ENCODE results near the gene UBE3B.

UBE3B gene

GRCh38 chr12:109537136-109537535 lies 59.7 kb downstream of the UBE3B start:
- in situ Hi-C loops (cut with HindIII; ENCODE audit: low pct_ligation_motif_present, low pct_unique_long_range_greater_than_20kb, low sequenced_read_pairs), result no loop called here

GRCh38 chr12:109538191-109538863 lies 60.9 kb downstream of the UBE3B start:
- in situ Hi-C loops (cut with HindIII; ENCODE audit: low pct_ligation_motif_present, low pct_unique_long_range_greater_than_20kb, low sequenced_read_pairs), result no loop called here
- no peak for DNase-seq

More at GRCh38 chr12:109537136-109537535, 59.7 kb downstream of the UBE3B start:
- DNase-seq, result no peak

- in situ Hi-C loops (cut with HindIII; ENCODE audit: low pct_ligation_motif_present, low pct_unique_long_range_greater_than_20kb, low sequenced_read_pairs), result no loop called here
- DNase-seq, result no peak
These were observed 62.1 kb downstream of the UBE3B start for GRCh38 chr12:109539508-109539907.

- DNase-seq, result no peak
These were observed 63.3 kb downstream of the UBE3B start for GRCh38 chr12:109540526-109541412.

GRCh38 chr12:109541413-109541726 lies 63.9 kb downstream of the UBE3B start:
- in situ Hi-C loops (cut with HindIII; ENCODE audit: low pct_ligation_motif_present, low pct_unique_long_range_greater_than_20kb, low sequenced_read_pairs), result no loop called here
- no peak for DNase-seq

More at GRCh38 chr12:109540526-109541412, 63.3 kb downstream of the UBE3B start:
- in situ Hi-C loops (cut with HindIII; ENCODE audit: low pct_ligation_motif_present, low pct_unique_long_range_greater_than_20kb, low sequenced_read_pairs), result no loop called here

- in situ Hi-C loops (cut with HindIII; ENCODE audit: low pct_ligation_motif_present, low pct_unique_long_range_greater_than_20kb, low sequenced_read_pairs), result no loop called here
- DNase-seq, result no peak
These were observed 64.6 kb downstream of the UBE3B start for GRCh38 chr12:109542014-109542413.

GRCh38 chr12:109542876-109543275 lies 65.4 kb downstream of the UBE3B start:
- no peak for DNase-seq
- in situ Hi-C loops (cut with HindIII; ENCODE audit: low pct_ligation_motif_present, low pct_unique_long_range_greater_than_20kb, low sequenced_read_pairs), result no loop called here

- in situ Hi-C loops (cut with HindIII; ENCODE audit: low pct_ligation_motif_present, low pct_unique_long_range_greater_than_20kb, low sequenced_read_pairs), result no loop called here
- peak; percentile 31 for DNase-seq
These were observed 67.6 kb downstream of the UBE3B start for GRCh38 chr12:109544955-109545531.

- in situ Hi-C loops (cut with HindIII; ENCODE audit: low pct_ligation_motif_present, low pct_unique_long_range_greater_than_20kb, low sequenced_read_pairs), result no loop called here
- DNase-seq, result no peak
These were observed 68.4 kb downstream of the UBE3B start for GRCh38 chr12:109545826-109546225.

GRCh38 chr12:109547286-109547685 lies 69.9 kb downstream of the UBE3B start:
- in situ Hi-C loops (cut with HindIII; ENCODE audit: low pct_ligation_motif_present, low pct_unique_long_range_greater_than_20kb, low sequenced_read_pairs), result no loop called here
- DNase-seq, result no peak

GRCh38 chr12:109548258-109548657 lies 70.8 kb downstream of the UBE3B start:
- in situ Hi-C loops (cut with HindIII; ENCODE audit: low pct_ligation_motif_present, low pct_unique_long_range_greater_than_20kb, low sequenced_read_pairs), result no loop called here
- DNase-seq, result no peak

- in situ Hi-C loops (cut with HindIII; ENCODE audit: low pct_ligation_motif_present, low pct_unique_long_range_greater_than_20kb, low sequenced_read_pairs), result no loop called here
- DNase-seq, result no peak
These were observed 72.3 kb downstream of the UBE3B start for GRCh38 chr12:109549613-109550270.

- DNase-seq, result no peak
- in situ Hi-C loops (cut with HindIII; ENCODE audit: low pct_ligation_motif_present, low pct_unique_long_range_greater_than_20kb, low sequenced_read_pairs), result no loop called here
These were observed 72.8 kb downstream of the UBE3B start for GRCh38 chr12:109550281-109550680.

GRCh38 chr12:109551108-109551507 lies 73.7 kb downstream of the UBE3B start:
- DNase-seq, result no peak
- in situ Hi-C loops (cut with HindIII; ENCODE audit: low pct_ligation_motif_present, low pct_unique_long_range_greater_than_20kb, low sequenced_read_pairs), result no loop called here

- in situ Hi-C loops (cut with HindIII; ENCODE audit: low pct_ligation_motif_present, low pct_unique_long_range_greater_than_20kb, low sequenced_read_pairs), result no loop called here
- no peak for DNase-seq
These were observed 75.5 kb downstream of the UBE3B start for GRCh38 chr12:109552971-109553370.

GRCh38 chr12:109553483-109553882 lies 76.0 kb downstream of the UBE3B start:
- peak; percentile 29 for DNase-seq
- in situ Hi-C loops (cut with HindIII; ENCODE audit: low pct_ligation_motif_present, low pct_unique_long_range_greater_than_20kb, low sequenced_read_pairs), result no loop called here

GRCh38 chr12:109553906-109554500 lies 76.6 kb downstream of the UBE3B start:
- no peak for DNase-seq
- in situ Hi-C loops (cut with HindIII; ENCODE audit: low pct_ligation_motif_present, low pct_unique_long_range_greater_than_20kb, low sequenced_read_pairs), result no loop called here

GRCh38 chr12:109554761-109555160 lies 77.3 kb downstream of the UBE3B start:
- in situ Hi-C loops (cut with HindIII; ENCODE audit: low pct_ligation_motif_present, low pct_unique_long_range_greater_than_20kb, low sequenced_read_pairs), result no loop called here
- DNase-seq, result no peak

Measured in ACHN (cell line).